ENCODE results near the gene MCL1. TPM values are rescaled to one million over a fixed set of nuclear protein-coding genes. Genes with fewer than 3 reads are reported as not detected.

The MCL1 gene
- total and polyA plus RNA-seq, 2 of the 13 experiments (the other 11 are each of a cell fraction or from before 2014, with no cell fraction given) = 69.5 to 125 TPM

GRCh38 chr1:150622303-150622975 is 43.0 kb upstream of the MCL1 start:
- POLR2A ChIA-PET = interaction anchor here (0.9 to 4.5 kb wide), 6 partner anchors 8 to 49 kb away, joined by 3 to 40 read pairs (median 3); partner anchors contain the start of gene MCL1
- peaks cover 43% of the 10 kb centered on the region for H3K4me1 ChIP-seq (ENCODE audit: insufficient read depth, low read length)
- in situ Hi-C loops (cut with HindIII; ENCODE audit: extremely low pct_ligation_motif_present, low pct_unique_long_range_greater_than_20kb) = no loop called here

More at GRCh38 chr1:150622303-150622975, 43.0 kb upstream of the MCL1 start:
- no peak overlapping the region for H3K4me3 ChIP-seq (replicated peaks in 1 of 3; ENCODE audit: insufficient read depth in 1 of 3, low read depth in 2 of 3, low read length in 3 of 3)
- H3K27me3 ChIP-seq (ENCODE audit: control insufficient read depth in 1 of 2, insufficient read depth in 2 of 2, low read length in 2 of 2) = no peaks in the 10 kb centered on the region
- no peak overlapping the region for H3K9ac ChIP-seq (ENCODE audit: insufficient read depth, low read depth, low read length)
- no peaks in the 10 kb centered on the region for H4K20me1 ChIP-seq (ENCODE audit: insufficient read depth, low read length)
- DNase-seq (ENCODE audit: low spot score) = no peak
- no peak overlapping the region for H2AFZ ChIP-seq (ENCODE audit: low read length)
- peak; percentile 55; the same call in 2 of the 3 replicates for ATAC-seq
- CTCF ChIA-PET (ENCODE audit: low intra/inter-chr PET ratio, low total read pairs) = interaction anchor here (1.8 to 2.1 kb wide), 2 partner anchors 43 to 61 kb away, joined by 5 to 15 read pairs; partner anchors contain the start of gene MCL1
- no peak for FAIRE-seq
- BruUV-seq (replicated peaks) = no TSS peak
- WGBS (ENCODE audit: low lambda C conversion rate) = 80% methylated on average over 8 of the region's 8 CpGs
- H3K36me3 ChIP-seq (replicated peaks in 1 of 2; ENCODE audit: control insufficient read depth in 1 of 2, insufficient read depth in 2 of 2, low read length in 2 of 2) = peaks cover 17 to 57% of the 10 kb centered on the region in 2 experiments
- H3K79me2 ChIP-seq (ENCODE audit: insufficient read depth, low read length) = peaks cover 14% of the 10 kb centered on the region
- H3K9me3 ChIP-seq (ENCODE audit: low read length) = no peaks in the 10 kb centered on the region
- no peak overlapping the region for H3K27ac ChIP-seq (ENCODE audit: extremely low read length, insufficient read depth, low read length)
- no peak overlapping the region for H3K4me2 ChIP-seq (ENCODE audit: low read depth, low read length)
- intact Hi-C loops (cut with micrococcal nuclease; ENCODE audit: unreplicated experiment) = loop anchor here (5.0 to 10.0 kb wide), 3 partner anchors 72 to 192 kb away; partner anchors contain the start of gene GOLPH3L
- TF ChIP-seq CTCF (CRISPR knock-in tag; IDR thresholded peaks at IDR 0.05) = peak; percentile 36
- no peak for TF ChIP-seq ATAD3A (CRISPR knock-in tag; IDR thresholded peaks at IDR 0.05)
